ENCODE measurements around the gene SLC22A4. TPM values are rescaled to one million over a fixed set of nuclear protein-coding genes. Genes with fewer than 3 reads are reported as not detected.

SLC22A4 gene
- total and polyA plus RNA-seq, 5 donors from 2014 or later, result not detected

GRCh38 chr5:132381614-132382013 lies 87.4 kb downstream of the SLC22A4 start:
- no peak for ATAC-seq (ENCODE audit: low read depth in 2 of 2)
- Mint-ChIP-seq H3K9me3 (no peaks in the 10 kb centered on the region), H3K4me3 (no peak overlapping the region)

GRCh38 chr5:132383261-132383660 lies 89.1 kb downstream of the SLC22A4 start:
- no peaks in the 10 kb centered on the region for H3K9me3 Mint-ChIP-seq
- no peak overlapping the region for H3K4me3 Mint-ChIP-seq
- DNase-seq (no peak), ATAC-seq (ENCODE audit: low read depth in 2 of 2) (no peak)
- Histone ChIP-seq H3K9me3 (ENCODE audit: control insufficient read depth in 2 of 2, low read length in 2 of 2) (no peaks in the 10 kb centered on the region), H3K27ac (ENCODE audit: insufficient read depth, low read length, poor library complexity, severe bottlenecking) (no peak overlapping the region), H3K4me1 (ENCODE audit: control insufficient read depth, insufficient read depth, low read length, poor library complexity, severe bottlenecking) (peaks cover 15% of the 10 kb centered on the region), H3K27me3 (ENCODE audit: control insufficient read depth, insufficient read depth, low read length) (no peaks in the 10 kb centered on the region), H3K36me3 (ENCODE audit: control insufficient read depth, insufficient read depth, low read length) (no peaks in the 10 kb centered on the region), H3K4me3 (ENCODE audit: low read depth, low read length) (no peak overlapping the region)
- no peak overlapping the region for H3K27ac Mint-ChIP-seq
- H3K4me1 Mint-ChIP-seq, result peaks cover 7 to 21% (median 18%) of the 10 kb centered on the region in 4 donors
- H3K27me3 Mint-ChIP-seq, result no peaks in the 10 kb centered on the region
- H3K36me3 Mint-ChIP-seq, result peaks cover 6% of the 10 kb centered on the region

More at GRCh38 chr5:132381614-132382013, 87.4 kb downstream of the SLC22A4 start:
- Histone ChIP-seq H3K36me3 (ENCODE audit: control insufficient read depth, insufficient read depth, low read length) (no peaks in the 10 kb centered on the region), H3K4me3 (ENCODE audit: low read depth, low read length) (no peak overlapping the region), H3K9me3 (ENCODE audit: control insufficient read depth in 2 of 2, low read length in 2 of 2) (no peaks in the 10 kb centered on the region), H3K27ac (ENCODE audit: insufficient read depth, low read length, poor library complexity, severe bottlenecking) (no peak overlapping the region), H3K27me3 (ENCODE audit: control insufficient read depth, insufficient read depth, low read length) (no peaks in the 10 kb centered on the region), H3K4me1 (ENCODE audit: control insufficient read depth, insufficient read depth, low read length, poor library complexity, severe bottlenecking) (peaks cover 12% of the 10 kb centered on the region)
- no peak for DNase-seq
- Mint-ChIP-seq H3K27me3 (no peaks in the 10 kb centered on the region), H3K27ac (no peak overlapping the region), H3K4me1 (peaks cover 7 to 19% (median 16%) of the 10 kb centered on the region in 4 donors), H3K36me3 (peaks cover 7% of the 10 kb centered on the region)

- Histone ChIP-seq H3K36me3 (ENCODE audit: control insufficient read depth, insufficient read depth, low read length) (no peaks in the 10 kb centered on the region), H3K27ac (ENCODE audit: insufficient read depth, low read length, poor library complexity, severe bottlenecking) (no peak overlapping the region), H3K4me3 (ENCODE audit: low read depth, low read length) (no peak overlapping the region), H3K4me1 (ENCODE audit: control insufficient read depth, insufficient read depth, low read length, poor library complexity, severe bottlenecking) (peaks cover 15% of the 10 kb centered on the region), H3K27me3 (ENCODE audit: control insufficient read depth, insufficient read depth, low read length) (no peaks in the 10 kb centered on the region), H3K9me3 (ENCODE audit: control insufficient read depth in 2 of 2, low read length in 2 of 2) (no peaks in the 10 kb centered on the region)
- DNase-seq, result no peak
- Mint-ChIP-seq H3K4me1 (peaks cover 7 to 21% (median 18%) of the 10 kb centered on the region in 4 donors), H3K27ac (no peak overlapping the region), H3K27me3 (no peaks in the 10 kb centered on the region), H3K4me3 (no peak overlapping the region), H3K36me3 (no peaks in the 10 kb centered on the region), H3K9me3 (no peaks in the 10 kb centered on the region)
- no peak for ATAC-seq (ENCODE audit: low read depth in 2 of 2)
These were observed 89.8 kb downstream of the SLC22A4 start for GRCh38 chr5:132383984-132384383.

GRCh38 chr5:132384506-132385050 lies 90.4 kb downstream of the SLC22A4 start:
- Mint-ChIP-seq H3K36me3 (no peaks in the 10 kb centered on the region), H3K9me3 (no peaks in the 10 kb centered on the region), H3K4me1 (peaks cover 7 to 21% (median 18%) of the 10 kb centered on the region in 4 donors), H3K27ac (no peak overlapping the region), H3K4me3 (no peak overlapping the region), H3K27me3 (no peaks in the 10 kb centered on the region)
- Histone ChIP-seq H3K27me3 (ENCODE audit: control insufficient read depth, insufficient read depth, low read length) (no peaks in the 10 kb centered on the region), H3K9me3 (ENCODE audit: control insufficient read depth in 2 of 2, low read length in 2 of 2) (no peaks in the 10 kb centered on the region), H3K4me3 (ENCODE audit: low read depth, low read length) (no peak overlapping the region), H3K27ac (ENCODE audit: insufficient read depth, low read length, poor library complexity, severe bottlenecking) (no peak overlapping the region), H3K4me1 (ENCODE audit: control insufficient read depth, insufficient read depth, low read length, poor library complexity, severe bottlenecking) (peaks cover 15% of the 10 kb centered on the region), H3K36me3 (ENCODE audit: control insufficient read depth, insufficient read depth, low read length) (no peaks in the 10 kb centered on the region)
- no peak for DNase-seq
- ATAC-seq (ENCODE audit: low read depth in 2 of 2), result no peak

GRCh38 chr5:132385326-132386105 lies 91.3 kb downstream of the SLC22A4 start:
- Histone ChIP-seq H3K27ac (ENCODE audit: insufficient read depth, low read length, poor library complexity, severe bottlenecking) (no peak overlapping the region), H3K4me3 (ENCODE audit: low read depth, low read length) (no peak overlapping the region), H3K36me3 (ENCODE audit: control insufficient read depth, insufficient read depth, low read length) (no peaks in the 10 kb centered on the region), H3K4me1 (ENCODE audit: control insufficient read depth, insufficient read depth, low read length, poor library complexity, severe bottlenecking) (peaks cover 15% of the 10 kb centered on the region), H3K27me3 (ENCODE audit: control insufficient read depth, insufficient read depth, low read length) (no peaks in the 10 kb centered on the region), H3K9me3 (ENCODE audit: control insufficient read depth in 2 of 2, low read length in 2 of 2) (no peaks in the 10 kb centered on the region)
- Mint-ChIP-seq H3K27me3 (no peaks in the 10 kb centered on the region), H3K27ac (peak overlapping the region in 1 of 3 donors; percentile 78), H3K36me3 (no peaks in the 10 kb centered on the region), H3K9me3 (no peaks in the 10 kb centered on the region), H3K4me1 (peaks cover 7 to 21% (median 16%) of the 10 kb centered on the region in 4 donors), H3K4me3 (peak overlapping the region in 1 of 4 donors; percentile 16)
- DNase-seq (peak; percentile 44 to 84 (median 70)), ATAC-seq (ENCODE audit: low read depth in 2 of 2) (peak; percentile 67 to 68)

GRCh38 chr5:132386644-132387286 lies 92.6 kb downstream of the SLC22A4 start:
- no peaks in the 10 kb centered on the region for H3K9me3 ChIP-seq (ENCODE audit: control insufficient read depth in 2 of 2, low read length in 2 of 2)
- Mint-ChIP-seq H3K4me1 (peaks cover 15 to 23% (median 16%) of the 10 kb centered on the region in 4 donors), H3K27me3 (no peaks in the 10 kb centered on the region), H3K4me3 (peak overlapping the region in 1 of 4 donors; percentile 27), H3K9me3 (no peaks in the 10 kb centered on the region), H3K27ac (peak overlapping the region in 1 of 3 donors; percentile 36), H3K36me3 (peaks cover 3% of the 10 kb centered on the region)
- no peak overlapping the region for H3K4me3 ChIP-seq (ENCODE audit: low read depth, low read length)
- no peak overlapping the region for H3K27ac ChIP-seq (ENCODE audit: insufficient read depth, low read length, poor library complexity, severe bottlenecking)
- ATAC-seq (ENCODE audit: low read depth in 2 of 2) (peak; percentile 84 to 87), DNase-seq (peak; percentile 63 to 88 (median 81))
- peaks cover 15% of the 10 kb centered on the region for H3K4me1 ChIP-seq (ENCODE audit: control insufficient read depth, insufficient read depth, low read length, poor library complexity, severe bottlenecking)
- H3K36me3 ChIP-seq (ENCODE audit: control insufficient read depth, insufficient read depth, low read length), result no peaks in the 10 kb centered on the region
- H3K27me3 ChIP-seq (ENCODE audit: control insufficient read depth, insufficient read depth, low read length), result no peaks in the 10 kb centered on the region

GRCh38 chr5:132387640-132388117 lies 93.5 kb downstream of the SLC22A4 start:
- H3K4me3 Mint-ChIP-seq, result no peak overlapping the region
- H3K27me3 Mint-ChIP-seq, result no peaks in the 10 kb centered on the region
- no peaks in the 10 kb centered on the region for H3K27me3 ChIP-seq (ENCODE audit: control insufficient read depth, insufficient read depth, low read length)
- ATAC-seq (ENCODE audit: low read depth in 2 of 2), result no peak
- H3K36me3 Mint-ChIP-seq, result peaks cover 3% of the 10 kb centered on the region
- H3K36me3 ChIP-seq (ENCODE audit: control insufficient read depth, insufficient read depth, low read length), result no peaks in the 10 kb centered on the region
- peaks cover 15% of the 10 kb centered on the region for H3K4me1 ChIP-seq (ENCODE audit: control insufficient read depth, insufficient read depth, low read length, poor library complexity, severe bottlenecking)
- no peaks in the 10 kb centered on the region for H3K9me3 ChIP-seq (ENCODE audit: control insufficient read depth in 2 of 2, low read length in 2 of 2)
- H3K4me1 Mint-ChIP-seq, result peaks cover 16 to 30% (median 19%) of the 10 kb centered on the region in 4 donors
- H3K27ac ChIP-seq (ENCODE audit: insufficient read depth, low read length, poor library complexity, severe bottlenecking), result no peak overlapping the region
- H3K4me3 ChIP-seq (ENCODE audit: low read depth, low read length), result no peak overlapping the region
- no peaks in the 10 kb centered on the region for H3K9me3 Mint-ChIP-seq
- no peak overlapping the region for H3K27ac Mint-ChIP-seq
- DNase-seq, result no peak
